LNCaP clone FGC (cell line): ENCODE results near the gene PCSK6.

Experiments
- DNase-seq: peaks from one replicate; pipeline ENCODE4 v3.0.0-alpha.2; 2011; ENCODE audit warnings: low read depth
- H3K4me3 ChIP-seq: 2 replicates; pipeline ENCODE4 v1.5.1; 2011; ENCODE audit warnings: mild to moderate bottlenecking, low read depth, low read length, control low read depth
- TF ChIP-seq, protein P1 (sequence below): IDR thresholded peaks from 2 replicates; pipeline ENCODE4 v1.5.1; 2012; ENCODE audit warnings: mild to moderate bottlenecking; ENCODE audit not compliant: control insufficient read depth, insufficient read depth; ENCODE audit errors: extremely low read depth

The PCSK6 gene

GRCh38 chr15:101528917-101529299, 39.4 kb upstream of the PCSK6 start:
- DNase-seq, result no peak
- TF ChIP-seq, protein P1, sequence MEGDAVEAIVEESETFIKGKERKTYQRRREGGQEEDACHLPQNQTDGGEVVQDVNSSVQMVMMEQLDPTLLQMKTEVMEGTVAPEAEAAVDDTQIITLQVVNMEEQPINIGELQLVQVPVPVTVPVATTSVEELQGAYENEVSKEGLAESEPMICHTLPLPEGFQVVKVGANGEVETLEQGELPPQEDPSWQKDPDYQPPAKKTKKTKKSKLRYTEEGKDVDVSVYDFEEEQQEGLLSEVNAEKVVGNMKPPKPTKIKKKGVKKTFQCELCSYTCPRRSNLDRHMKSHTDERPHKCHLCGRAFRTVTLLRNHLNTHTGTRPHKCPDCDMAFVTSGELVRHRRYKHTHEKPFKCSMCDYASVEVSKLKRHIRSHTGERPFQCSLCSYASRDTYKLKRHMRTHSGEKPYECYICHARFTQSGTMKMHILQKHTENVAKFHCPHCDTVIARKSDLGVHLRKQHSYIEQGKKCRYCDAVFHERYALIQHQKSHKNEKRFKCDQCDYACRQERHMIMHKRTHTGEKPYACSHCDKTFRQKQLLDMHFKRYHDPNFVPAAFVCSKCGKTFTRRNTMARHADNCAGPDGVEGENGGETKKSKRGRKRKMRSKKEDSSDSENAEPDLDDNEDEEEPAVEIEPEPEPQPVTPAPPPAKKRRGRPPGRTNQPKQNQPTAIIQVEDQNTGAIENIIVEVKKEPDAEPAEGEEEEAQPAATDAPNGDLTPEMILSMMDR, result no peak
- no peak overlapping the region for H3K4me3 ChIP-seq

DNA sequence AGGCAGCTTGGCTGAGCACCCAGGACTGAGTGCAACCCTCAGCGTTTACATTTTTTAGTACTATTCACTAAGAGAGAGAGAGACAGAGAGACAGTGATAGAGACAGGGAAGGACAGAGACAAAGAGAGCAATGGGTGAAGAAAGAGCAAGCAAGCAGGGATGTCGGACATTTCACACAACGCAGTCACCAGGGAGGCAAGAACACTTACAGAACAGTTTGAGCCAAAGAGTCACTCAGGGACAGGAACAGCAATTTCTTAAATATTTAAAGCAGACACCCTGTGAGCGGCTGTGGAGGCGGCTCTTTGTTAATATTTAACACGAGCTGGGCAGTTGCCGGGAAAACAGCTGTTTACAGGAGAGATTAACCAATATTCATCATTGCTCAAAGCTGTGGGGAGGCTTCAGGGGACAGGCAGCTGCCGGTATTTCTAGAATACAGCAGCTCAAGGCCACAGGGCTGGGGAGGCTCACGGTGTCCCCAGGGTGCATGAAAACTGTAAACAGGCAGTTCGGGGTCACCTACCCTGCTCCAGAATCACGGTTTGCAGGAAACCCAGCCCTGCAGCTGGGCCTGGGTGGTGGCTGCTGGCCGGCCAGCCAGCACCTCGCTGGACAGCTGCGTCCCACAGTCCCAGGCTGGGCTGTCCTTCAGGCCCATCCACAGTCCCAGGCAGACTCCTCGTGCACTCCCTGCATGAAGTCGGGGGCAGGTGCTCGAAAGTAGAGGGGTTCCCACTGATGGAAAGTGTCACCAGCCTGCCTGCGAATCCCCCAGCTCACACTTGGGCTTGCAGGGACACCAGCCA, 38.8 kb upstream of the PCSK6 start:
- DNase-seq, result no peak
- TF ChIP-seq, protein P1, result no peak
- no peak overlapping the region for H3K4me3 ChIP-seq

- TF ChIP-seq, protein P1, result no peak
- no peak overlapping the region for H3K4me3 ChIP-seq
- DNase-seq, result no peak
These were observed 37.4 kb upstream of the PCSK6 start for GRCh38 chr15:101526890-101527289.

DNA sequence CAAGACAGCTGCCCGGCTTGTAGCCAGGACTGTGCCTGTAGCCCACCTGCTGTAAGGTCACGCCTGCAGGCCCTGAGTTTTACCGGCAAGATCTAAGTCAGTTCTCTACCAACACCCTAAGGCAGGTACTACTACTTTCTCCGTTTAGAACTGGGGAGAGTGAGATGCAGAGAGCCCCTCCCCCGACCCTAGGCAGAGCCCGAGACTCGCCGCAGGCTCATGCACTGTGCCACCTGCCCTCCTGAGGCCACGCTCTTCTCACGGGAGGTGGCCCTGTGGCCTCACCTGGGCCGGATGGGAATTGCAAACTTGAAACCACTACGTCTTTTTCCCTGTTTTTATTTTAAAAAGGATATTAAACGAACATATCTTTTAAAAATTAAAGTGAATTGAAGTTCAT, 36.9 kb upstream of the PCSK6 start:
- no peak overlapping the region for H3K4me3 ChIP-seq
- TF ChIP-seq, protein P1, result no peak
- no peak for DNase-seq

GRCh38 chr15:101526021-101526420, 36.5 kb upstream of the PCSK6 start:
- TF ChIP-seq, protein P1, result no peak
- no peak overlapping the region for H3K4me3 ChIP-seq
- no peak for DNase-seq

GRCh38 chr15:101525087-101525669, 35.7 kb upstream of the PCSK6 start:
- DNase-seq, result no peak
- H3K4me3 ChIP-seq, result no peak overlapping the region
- TF ChIP-seq, protein P1, result no peak

DNA sequence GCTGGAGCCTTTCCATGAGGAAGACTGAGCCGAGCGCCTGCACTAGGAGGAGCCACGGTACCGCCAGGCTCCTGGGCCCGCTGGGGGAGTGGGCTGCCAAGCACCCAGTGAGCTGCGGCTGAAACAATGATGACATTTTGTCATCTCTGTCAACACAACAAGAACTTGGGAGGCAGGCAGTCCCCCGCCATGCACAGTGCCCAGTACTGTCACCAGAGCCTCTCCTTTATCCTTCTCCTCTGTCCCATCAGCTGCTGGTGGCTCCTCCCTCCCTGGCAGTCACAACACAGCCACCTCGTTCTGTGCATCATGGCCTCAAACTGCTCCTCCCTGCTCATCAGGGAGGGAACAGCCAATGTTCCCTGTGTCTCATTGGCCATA, 34.0 kb upstream of the PCSK6 start:
- no peak for DNase-seq
- no peak overlapping the region for H3K4me3 ChIP-seq
- TF ChIP-seq, protein P1, result no peak
